22Rv1 (cell line): ENCODE measurements around the gene KRTAP1-5.
"Not testable (repeated sequence)": the region's sequence is repeated elsewhere in the genome, so short reads cannot be mapped to it uniquely, and the experiment has no call there.

Source experiments
- H3K27ac ChIP-seq: fragments of 450-650 bp; 2 replicates; pipeline ENCODE4 v1.5.1; 2017
- CTCF ChIP-seq: fragments of 450-650 bp; IDR thresholded peaks from 2 replicates; pipeline ENCODE4 v1.5.1; 2017; ENCODE audit warnings: mild to moderate bottlenecking
- ZFX ChIP-seq: fragments of 450-650 bp; IDR thresholded peaks from 2 replicates; pipeline ENCODE4 v1.6.1; 2017; ENCODE audit warnings: antibody characterized with exemption, borderline replicate concordance

The KRTAP1-5 gene

GRCh38 chr17:41009301-41009760, 17.7 kb downstream of the KRTAP1-5 start:
- no peak for TF ChIP-seq CTCF

GRCh38 chr17:41008811-41009210, 18.2 kb downstream of the KRTAP1-5 start, which contains the start of gene KRTAP3-1:
Gene KRTAP3-1, minus strand, starts transcription at chr17:41009128. Its CDS starts 54 bp downstream, at chr17:41009074.
- H3K27ac ChIP-seq = peak within 1 kb of the TSS; percentile 55
- no peak for TF ChIP-seq ZFX
- no peak for TF ChIP-seq CTCF

More at GRCh38 chr17:41009301-41009760, 17.7 kb downstream of the KRTAP1-5 start:
- H3K27ac ChIP-seq = peak overlapping the region; percentile 55

GRCh38 chr17:41004397-41004796, 22.6 kb downstream of the KRTAP1-5 start:
- no peak for TF ChIP-seq CTCF
- no peak for TF ChIP-seq ZFX

GRCh38 chr17:41003926-41004325, 23.1 kb downstream of the KRTAP1-5 start:
- no peak overlapping the region for H3K27ac ChIP-seq
- TF ChIP-seq ZFX (no peak), CTCF (no peak)

More at GRCh38 chr17:41004397-41004796, 22.6 kb downstream of the KRTAP1-5 start:
- no peak overlapping the region for H3K27ac ChIP-seq

- no peak overlapping the region for H3K27ac ChIP-seq
- TF ChIP-seq CTCF (no peak), ZFX (no peak)
Measured at GRCh38 chr17:41002814-41003213, 24.2 kb downstream of the KRTAP1-5 start.

- TF ChIP-seq CTCF (no peak), ZFX (no peak)
- no peak overlapping the region for H3K27ac ChIP-seq
Measured at GRCh38 chr17:41001795-41002194, 25.2 kb downstream of the KRTAP1-5 start.

GRCh38 chr17:40999563-40999962, 27.4 kb downstream of the KRTAP1-5 start, which contains the start of gene KRTAP3-2:
Gene KRTAP3-2, minus strand, starts transcription at chr17:40999906. Its CDS starts 53 bp downstream, at chr17:40999853.
- not testable (repeated sequence) for H3K27ac ChIP-seq

- TF ChIP-seq ZFX (no peak), CTCF (no peak)
- no peak overlapping the region for H3K27ac ChIP-seq
Measured at GRCh38 chr17:40997361-40997760, 29.6 kb downstream of the KRTAP1-5 start.
